ENCODE data around the gene FZD7.

The FZD7 gene

GRCh38 chr2:202038471-202039277 is 5.0 kb downstream of the FZD7 start:
- no peak for DNase-seq

GRCh38 chr2:202039278-202040078 is 5.8 kb downstream of the FZD7 start:
- DNase-seq, result no peak

GRCh38 chr2:202040079-202040844 is 6.6 kb downstream of the FZD7 start:
- no peak for DNase-seq

GRCh38 chr2:202042444-202042843 is 8.8 kb downstream of the FZD7 start:
- no peak for DNase-seq

- no peak for DNase-seq
These were observed 9.8 kb downstream of the FZD7 start for GRCh38 chr2:202043475-202043874.

- DNase-seq, result no peak
These were observed 11.1 kb downstream of the FZD7 start for GRCh38 chr2:202044777-202045176.

- no peak for DNase-seq
These were observed 12.9 kb downstream of the FZD7 start for GRCh38 chr2:202046572-202046971.

- no peak for DNase-seq
These were observed 15.6 kb downstream of the FZD7 start for GRCh38 chr2:202049092-202049728.

- DNase-seq, result no peak
These were observed 16.2 kb downstream of the FZD7 start for GRCh38 chr2:202049840-202050239.

- DNase-seq, result no peak
These were observed 17.0 kb downstream of the FZD7 start for GRCh38 chr2:202050652-202051051.

GRCh38 chr2:202051499-202052161 is 18.0 kb downstream of the FZD7 start:
- no peak for DNase-seq

- no peak for DNase-seq
These were observed 18.6 kb downstream of the FZD7 start for GRCh38 chr2:202052235-202052634.

GRCh38 chr2:202054679-202055078 is 21.0 kb downstream of the FZD7 start:
- DNase-seq, result no peak

- DNase-seq, result no peak
These were observed 23.0 kb downstream of the FZD7 start for GRCh38 chr2:202056611-202057010.

- no peak for DNase-seq
These were observed 26.6 kb downstream of the FZD7 start for GRCh38 chr2:202060218-202060617.

GRCh38 chr2:202061695-202062094 is 28.0 kb downstream of the FZD7 start:
- no peak for DNase-seq

GRCh38 chr2:202064171-202064880 is 30.7 kb downstream of the FZD7 start:
- no peak for DNase-seq

GRCh38 chr2:202064881-202065230 is 31.2 kb downstream of the FZD7 start:
- no peak for DNase-seq

GRCh38 chr2:202065876-202066275 is 32.2 kb downstream of the FZD7 start:
- no peak for DNase-seq

- no peak for DNase-seq
These were observed 33.2 kb downstream of the FZD7 start for GRCh38 chr2:202066875-202067274.

GRCh38 chr2:202067589-202067988 is 33.9 kb downstream of the FZD7 start:
- no peak for DNase-seq
